Gastrocnemius medialis (tissue), 4 donors: ENCODE results near the gene INPP5A. TPM values are rescaled to one million over a fixed set of nuclear protein-coding genes. Genes with fewer than 3 reads are reported as not detected.

ENCODE experiments used
- ATAC-seq, 2 donors: fragments of 150-250 bp; one replicate each; pipeline ENCODE4 v1.9.1; 2016
- DNase-seq, 2 donors: peaks; one replicate each; pipeline ENCODE4 v3.0.0-alpha.2; 2019
- H3K27ac ChIP-seq, 4 donors: fragments of 200-600 bp; sonication (generic); 1 replicate in 1 of 4; 2 replicates in 3 of 4; pipeline ENCODE4 v1.5.1; 2016 to 2018; ENCODE audit warnings: mild to moderate bottlenecking in 2 of 4, moderate library complexity in 1 of 4
- H3K27me3 ChIP-seq, 3 donors: fragments of 200-600 bp; sonication (generic) in 2 of 3; 1 replicate in 1 of 3; 2 replicates in 2 of 3; pipeline versions ENCODE4 v1.5.1 to v1.6.0; 2016 to 2019; ENCODE audit warnings: mild to moderate bottlenecking in 1 of 3, moderate library complexity in 1 of 3
- H3K36me3 ChIP-seq, 2 donors: fragments of 200-600 bp; sonication (generic) in 1 of 2; one replicate each; pipeline ENCODE4 v1.5.1; 2017 to 2018
- H3K4me1 ChIP-seq, 2 donors: fragments of 200-600 bp; sonication (generic) in 1 of 2; one replicate each; pipeline ENCODE4 v1.5.1; 2016 to 2017; ENCODE audit warnings: mild to moderate bottlenecking in 2 of 2
- H3K4me3 ChIP-seq, 4 donors: fragments of 200-600 bp; sonication (generic) in 3 of 4; 1 replicate in 1 of 4; 2 replicates in 3 of 4; pipeline ENCODE4 v1.5.1; 2016 to 2019; ENCODE audit warnings: mild to moderate bottlenecking in 2 of 4
- H3K9me3 ChIP-seq, 3 donors: fragments of 200-600 bp; sonication (generic) in 2 of 3; 1 replicate in 1 of 3; 2 replicates in 2 of 3; pipeline ENCODE4 v1.5.1; 2016 to 2019
- POLR2A ChIP-seq, 2 donors: fragments of 450-650 bp; IDR thresholded peaks; one replicate each; pipeline ENCODE4 v1.6.1; 2017; ENCODE audit warnings: antibody characterized with exemption in 2 of 2, mild to moderate bottlenecking in 2 of 2, moderate library complexity in 2 of 2
- in situ Hi-C, 4 donors: fragments of 200-750 bp; cut with MboI; loops; one replicate each; pipeline versions ENCODE4 v1.15.0 to v1.8.0; 2017; ENCODE audit warnings: low sequenced_read_pairs in 4 of 4
- intact Hi-C: fragments of 100-400 bp; cut with DNase I; formaldehyde crosslinking; loops from one replicate; pipeline ENCODE4 v1.15.1; 2023; ENCODE audit warnings: low total_unique reads
- total RNA-seq, 4 donors: library from RNA; depleted of rRNA; stranded (reverse); fragments of >200 nt; gene quantifications; one replicate each; pipeline versions ENCODE4 v1.1.0 to v1.2.3, GENCODE V29; 2016
- TF ChIP-seq, protein P1 (sequence below), 5 experiments: fragments of 450-650 bp in 3 of 5; fragments of 200-600 bp in 2 of 5; sonication (generic) in 2 of 5; IDR thresholded peaks in 4 of 5; conservative IDR thresholded peaks in 1 of 5; 1 replicate in 4 of 5; 2 replicates in 1 of 5; pipeline ENCODE4 v1.5.1; 2016 to 2019; ENCODE audit warnings: antibody characterized with exemption in 5 of 5, mild to moderate bottlenecking in 3 of 5, moderate library complexity in 3 of 5

The INPP5A gene
- total RNA-seq, 4 donors from 2014 or later = 74.9 to 107 (median 92.4) TPM

DNA sequence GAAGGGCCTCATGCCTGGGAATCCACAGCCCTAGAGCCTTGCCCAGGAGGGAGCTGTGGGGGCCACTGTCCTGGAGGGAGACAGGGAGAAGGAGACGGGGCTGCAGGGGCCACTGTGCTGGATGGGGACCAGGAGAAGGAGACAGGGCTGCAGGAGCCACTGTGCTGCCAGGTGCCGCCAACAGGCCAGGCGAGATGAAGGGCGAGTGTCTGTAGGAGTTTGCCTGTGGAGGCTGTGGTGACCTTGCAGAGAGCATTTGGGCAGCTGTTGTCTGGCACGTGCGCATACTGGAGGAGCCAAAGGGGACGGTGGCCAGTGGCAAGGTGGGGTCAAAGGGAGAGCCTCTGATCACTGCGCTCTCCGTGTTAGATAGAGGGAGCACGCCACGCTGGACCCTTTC, 169.1 kb downstream of the INPP5A start:
- H3K4me1 ChIP-seq = peaks cover 0 to 8% of the 10 kb centered on the region in 2 donors
- no peak overlapping the region for H3K4me3 ChIP-seq
- no peak for ATAC-seq
- intact Hi-C loops = no loop called here
- peaks cover 0 to 7% of the 10 kb centered on the region in 2 donors for H3K36me3 ChIP-seq
- H3K9me3 ChIP-seq = no peaks in the 10 kb centered on the region
- no peak overlapping the region for H3K27ac ChIP-seq
- in situ Hi-C loops = no loop called here
- TF ChIP-seq, protein P1, sequence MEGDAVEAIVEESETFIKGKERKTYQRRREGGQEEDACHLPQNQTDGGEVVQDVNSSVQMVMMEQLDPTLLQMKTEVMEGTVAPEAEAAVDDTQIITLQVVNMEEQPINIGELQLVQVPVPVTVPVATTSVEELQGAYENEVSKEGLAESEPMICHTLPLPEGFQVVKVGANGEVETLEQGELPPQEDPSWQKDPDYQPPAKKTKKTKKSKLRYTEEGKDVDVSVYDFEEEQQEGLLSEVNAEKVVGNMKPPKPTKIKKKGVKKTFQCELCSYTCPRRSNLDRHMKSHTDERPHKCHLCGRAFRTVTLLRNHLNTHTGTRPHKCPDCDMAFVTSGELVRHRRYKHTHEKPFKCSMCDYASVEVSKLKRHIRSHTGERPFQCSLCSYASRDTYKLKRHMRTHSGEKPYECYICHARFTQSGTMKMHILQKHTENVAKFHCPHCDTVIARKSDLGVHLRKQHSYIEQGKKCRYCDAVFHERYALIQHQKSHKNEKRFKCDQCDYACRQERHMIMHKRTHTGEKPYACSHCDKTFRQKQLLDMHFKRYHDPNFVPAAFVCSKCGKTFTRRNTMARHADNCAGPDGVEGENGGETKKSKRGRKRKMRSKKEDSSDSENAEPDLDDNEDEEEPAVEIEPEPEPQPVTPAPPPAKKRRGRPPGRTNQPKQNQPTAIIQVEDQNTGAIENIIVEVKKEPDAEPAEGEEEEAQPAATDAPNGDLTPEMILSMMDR (IDR thresholded peaks at IDR 0.05 in 4 of 5, conservative IDR thresholded peaks at IDR 0.05 in 1 of 5) = no peak
- TF ChIP-seq POLR2A (IDR thresholded peaks at IDR 0.05) = no peak
- no peaks in the 10 kb centered on the region for H3K27me3 ChIP-seq
- peak in 1 of 2 donors; percentile 30 for DNase-seq

DNA sequence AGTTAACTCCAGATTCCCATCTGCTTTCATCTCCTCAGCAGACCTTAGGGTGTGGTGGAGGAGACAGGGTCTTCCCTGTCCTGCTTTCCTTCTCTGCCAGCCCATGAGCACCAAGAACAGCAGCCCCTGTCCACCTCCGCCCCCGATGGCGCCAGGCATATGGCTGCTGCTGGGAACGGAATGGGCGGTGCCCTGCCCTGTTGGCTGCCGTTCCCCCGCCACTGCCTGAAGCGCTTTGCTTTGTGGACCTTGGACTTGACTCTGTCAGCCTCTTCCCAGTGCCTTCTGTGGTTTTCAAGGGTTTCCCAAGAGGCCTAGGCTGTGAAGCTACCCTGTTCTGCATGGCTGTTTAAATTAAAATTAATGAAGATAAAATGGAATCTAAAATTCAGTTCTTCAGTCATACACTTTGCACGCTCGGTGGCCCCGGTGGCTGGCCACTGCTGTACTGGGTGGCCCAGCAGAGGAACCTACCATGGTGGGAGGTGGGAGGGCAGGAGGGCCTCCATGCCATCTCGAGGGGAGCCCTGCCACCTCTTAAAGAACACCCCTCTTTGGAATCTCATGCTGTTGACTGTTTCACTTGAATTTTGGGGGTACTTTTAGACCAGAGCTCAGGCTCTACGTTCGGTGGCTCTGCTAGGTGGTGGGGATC, 169.7 kb downstream of the INPP5A start:
- TF ChIP-seq POLR2A (IDR thresholded peaks at IDR 0.05) = no peak
- TF ChIP-seq, protein P1 (IDR thresholded peaks at IDR 0.05 in 4 of 5, conservative IDR thresholded peaks at IDR 0.05 in 1 of 5) = no peak
- DNase-seq (no peak), ATAC-seq (no peak)
- peaks cover 0 to 8% of the 10 kb centered on the region in 2 donors for H3K4me1 ChIP-seq
- H3K36me3 ChIP-seq = peaks cover 0 to 7% of the 10 kb centered on the region in 2 donors
- in situ Hi-C loops = no loop called here
- H3K27ac ChIP-seq = no peak overlapping the region
- H3K9me3 ChIP-seq = no peaks in the 10 kb centered on the region
- intact Hi-C loops = no loop called here
- no peaks in the 10 kb centered on the region for H3K27me3 ChIP-seq
- no peak overlapping the region for H3K4me3 ChIP-seq

DNA sequence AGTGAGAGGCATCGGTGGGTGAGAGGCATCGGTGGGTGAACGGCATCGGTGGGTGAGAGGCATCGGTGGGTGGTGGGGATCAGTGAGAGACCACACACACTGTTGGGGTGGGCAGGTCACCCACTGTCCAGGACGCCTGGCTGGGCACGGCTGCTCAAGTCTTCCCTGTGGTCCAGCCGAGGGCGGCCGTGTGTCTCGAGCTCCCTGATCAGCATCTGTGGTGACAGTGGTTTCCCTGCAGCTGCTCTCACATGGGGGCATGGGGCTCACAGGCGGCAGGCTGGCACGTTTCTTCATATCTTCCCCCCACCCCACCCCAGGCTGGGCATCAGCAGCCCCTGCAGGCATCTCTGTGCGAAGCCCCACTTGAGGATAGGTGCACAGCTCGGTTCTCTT, 170.2 kb downstream of the INPP5A start:
- Histone ChIP-seq H3K36me3 (peaks cover 0 to 9% of the 10 kb centered on the region in 2 donors), H3K4me3 (no peak overlapping the region), H3K27ac (no peak overlapping the region), H3K9me3 (no peaks in the 10 kb centered on the region), H3K4me1 (peaks cover 0 to 8% of the 10 kb centered on the region in 2 donors), H3K27me3 (no peaks in the 10 kb centered on the region)
- in situ Hi-C loops = no loop called here
- ATAC-seq (no peak), DNase-seq (no peak)
- intact Hi-C loops = no loop called here
- TF ChIP-seq POLR2A (IDR thresholded peaks at IDR 0.05) = no peak
- TF ChIP-seq, protein P1 (IDR thresholded peaks at IDR 0.05 in 4 of 5, conservative IDR thresholded peaks at IDR 0.05 in 1 of 5) = no peak

DNA sequence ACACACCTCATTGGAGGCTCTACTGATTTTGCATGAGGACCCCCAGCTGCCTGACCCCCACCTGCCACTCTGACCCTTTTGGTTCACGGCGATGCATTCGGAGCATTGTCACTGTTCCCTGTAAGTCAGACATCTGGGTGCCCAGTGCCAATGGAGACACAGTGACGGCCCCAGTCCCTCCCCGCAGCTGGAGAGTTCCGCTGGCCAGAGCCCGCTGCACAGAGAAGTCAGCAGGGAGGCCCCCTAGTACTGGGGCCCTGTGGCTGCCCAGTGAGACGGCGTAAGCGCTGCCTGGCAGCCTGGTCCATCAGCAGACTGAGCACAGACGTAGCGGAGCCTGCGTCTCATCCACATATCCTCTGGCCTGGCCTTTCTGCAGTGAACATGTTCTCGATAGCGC, 170.9 kb downstream of the INPP5A start:
- Histone ChIP-seq H3K36me3 (peaks cover 0 to 9% of the 10 kb centered on the region in 2 donors), H3K27ac (no peak overlapping the region), H3K4me3 (no peak overlapping the region), H3K27me3 (no peaks in the 10 kb centered on the region), H3K4me1 (peaks cover 0 to 8% of the 10 kb centered on the region in 2 donors), H3K9me3 (no peaks in the 10 kb centered on the region)
- in situ Hi-C loops (no loop called here), intact Hi-C loops (no loop called here)
- no peak for DNase-seq
- no peak for TF ChIP-seq POLR2A (IDR thresholded peaks at IDR 0.05)
- TF ChIP-seq, protein P1 (IDR thresholded peaks at IDR 0.05 in 4 of 5, conservative IDR thresholded peaks at IDR 0.05 in 1 of 5) = no peak
- ATAC-seq = no peak

DNA sequence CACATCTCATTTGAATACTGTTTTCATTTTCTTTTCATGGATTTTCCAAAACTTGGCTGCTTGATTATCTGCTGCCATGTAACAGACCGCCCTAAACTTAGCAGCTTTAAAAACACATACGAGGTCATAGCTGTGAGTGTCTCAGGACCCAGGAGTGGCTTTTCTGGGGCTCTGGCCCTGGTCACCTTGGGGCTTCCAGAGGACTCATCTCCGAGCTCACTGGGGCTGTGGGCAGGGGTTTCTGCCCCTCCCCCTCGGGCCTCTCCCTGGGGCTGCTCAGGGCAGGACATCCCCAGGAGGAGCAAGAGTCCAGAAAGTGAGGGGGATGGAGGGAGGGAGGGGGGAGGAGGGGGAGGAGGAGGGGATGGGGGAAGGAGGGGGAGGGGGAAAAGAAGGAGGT, 171.3 kb downstream of the INPP5A start:
- peaks cover 0 to 8% of the 10 kb centered on the region in 2 donors for H3K4me1 ChIP-seq
- no peak overlapping the region for H3K27ac ChIP-seq
- TF ChIP-seq, protein P1 (IDR thresholded peaks at IDR 0.05 in 4 of 5, conservative IDR thresholded peaks at IDR 0.05 in 1 of 5) = no peak
- no peak for TF ChIP-seq POLR2A (IDR thresholded peaks at IDR 0.05)
- H3K4me3 ChIP-seq = no peak overlapping the region
- intact Hi-C loops (no loop called here), in situ Hi-C loops (no loop called here)
- DNase-seq (no peak), ATAC-seq (no peak)
- peaks cover 0 to 9% of the 10 kb centered on the region in 2 donors for H3K36me3 ChIP-seq
- H3K27me3 ChIP-seq = no peaks in the 10 kb centered on the region
- no peaks in the 10 kb centered on the region for H3K9me3 ChIP-seq
